Measurements from ENCODE around the gene TSPAN5.

- no peak for TF ChIP-seq CTCF (IDR thresholded peaks at IDR 0.05)
- no peak for TF ChIP-seq POLR2A (IDR thresholded peaks at IDR 0.05)
- no peak for TF ChIP-seq POLR2AphosphoS5 (IDR thresholded peaks at IDR 0.05)
These were observed 134.2 kb downstream of the TSPAN5 start for GRCh38 chr4:98524230-98524629.

Data from prostate gland (tissue), 2 donors.